Measurements from ENCODE around the gene PPP1R3C. TPM values are rescaled to one million over a fixed set of nuclear protein-coding genes. Genes with fewer than 3 reads are reported as not detected.
A peak's percentile ranks its signal among the peaks of the same experiment; 100 is the strongest.

PPP1R3C gene
- total and polyA plus RNA-seq, 11 donors, result 35.4 to 270 (median 140) TPM

- WGBS, 4 donors, result 40 to 50% (median 49%) methylated on average over 7 of the region's 7 CpGs
- ATAC-seq, result peak in 3 of 4 donors; percentile 27 to 56 (median 44)
- Histone ChIP-seq H3K27ac (peak overlapping the region in 10 of 12 donors; percentile 31 to 89 (median 72)), H3K36me3 (peaks cover 0 to 61% (median 23%) of the 10 kb centered on the region in 9 donors), H3K27me3 (peaks cover 0 to 5% (median 0%) of the 10 kb centered on the region in 9 donors), H3K9me3 (peaks cover 0 to 9% (median 0%) of the 10 kb centered on the region in 12 donors), H3K4me1 (peaks cover 0 to 40% (median under 1%) of the 10 kb centered on the region in 12 donors), H3K4me3 (peak overlapping the region in 7 of 12 donors; percentile 63 to 78 (median 71))
- TF ChIP-seq CTCF (IDR thresholded peaks at IDR 0.05) (peak in 2 of 12 donors; percentile 13 to 14), POLR2A (IDR thresholded peaks at IDR 0.05) (no peak)
- no peak for DNase-seq
- intact Hi-C loops (cut with DNase I), result loop anchor here in 2 of 10 donors (2.0 to 5.0 kb wide), 2 partner anchors 19 to 35 kb away; no protein-coding TSS in a partner anchor
Measured at GRCh38 chr10:91627344-91628102, 5.3 kb downstream of the PPP1R3C start.

GRCh38 chr10:91626936-91627335 is 5.9 kb downstream of the PPP1R3C start:
- intact Hi-C loops (cut with DNase I), result loop anchor here in 1 of 10 donors (5.0 kb wide), 1 partner anchor 35 kb away; no protein-coding TSS in a partner anchor
- ATAC-seq, result peak in 3 of 4 donors; percentile 14 to 26 (median 25)
- Histone ChIP-seq H3K27me3 (peaks cover 0 to under 1% (median 0%) of the 10 kb centered on the region in 9 donors), H3K36me3 (peaks cover 0 to 61% (median 23%) of the 10 kb centered on the region in 9 donors), H3K9me3 (peaks cover 0 to 12% (median 0%) of the 10 kb centered on the region in 12 donors), H3K27ac (peak overlapping the region in 9 of 12 donors; percentile 1 to 89 (median 79)), H3K4me3 (peak overlapping the region in 1 of 12 donors; percentile 74), H3K4me1 (peaks cover 0 to 40% (median 2%) of the 10 kb centered on the region in 12 donors)
- no peak for DNase-seq
- no peak for TF ChIP-seq POLR2A (IDR thresholded peaks at IDR 0.05)
- TF ChIP-seq CTCF (IDR thresholded peaks at IDR 0.05), result no peak
- 65 to 73% (median 70%) methylated on average over 2 of the region's 2 CpGs for WGBS, 4 donors

GRCh38 chr10:91624633-91625032 is 8.2 kb downstream of the PPP1R3C start:
- intact Hi-C loops (cut with DNase I), result loop anchor here in 1 of 10 donors (5.0 kb wide), 1 partner anchor 32 kb away; no protein-coding TSS in a partner anchor
- Histone ChIP-seq H3K27me3 (no peaks in the 10 kb centered on the region), H3K4me1 (peaks cover 0 to 25% (median 5%) of the 10 kb centered on the region in 12 donors), H3K9me3 (peaks cover 0 to 17% (median 0%) of the 10 kb centered on the region in 12 donors), H3K27ac (no peak overlapping the region), H3K36me3 (peaks cover 0 to 53% (median 16%) of the 10 kb centered on the region in 9 donors), H3K4me3 (no peak overlapping the region)
- no peak for ATAC-seq
- no peak for DNase-seq
- TF ChIP-seq POLR2A (IDR thresholded peaks at IDR 0.05), result no peak
- no peak for TF ChIP-seq CTCF (IDR thresholded peaks at IDR 0.05)

- ATAC-seq (no peak), DNase-seq (no peak)
- peaks cover 0 to 17% (median 0%) of the 10 kb centered on the region in 12 donors for H3K9me3 ChIP-seq
- no peak overlapping the region for H3K4me3 ChIP-seq
- H3K27me3 ChIP-seq, result no peaks in the 10 kb centered on the region
- no peak for TF ChIP-seq CTCF (IDR thresholded peaks at IDR 0.05)
- TF ChIP-seq POLR2A (IDR thresholded peaks at IDR 0.05), result no peak
- H3K36me3 ChIP-seq, result peaks cover 0 to 37% (median 12%) of the 10 kb centered on the region in 9 donors
- 92 to 98% (median 95%) methylated on average over 1 of the region's 1 CpG for WGBS, 4 donors
- intact Hi-C loops (cut with DNase I), result no loop called here
- H3K4me1 ChIP-seq, result peaks cover 0 to 16% (median 5%) of the 10 kb centered on the region in 12 donors
- peak overlapping the region in 4 of 12 donors; percentile 22 to 70 (median 52) for H3K27ac ChIP-seq
Measured at GRCh38 chr10:91622601-91623000, 10.3 kb downstream of the PPP1R3C start.
